ENCODE results near the gene KRTCAP2.

KRTCAP2 gene

DNA sequence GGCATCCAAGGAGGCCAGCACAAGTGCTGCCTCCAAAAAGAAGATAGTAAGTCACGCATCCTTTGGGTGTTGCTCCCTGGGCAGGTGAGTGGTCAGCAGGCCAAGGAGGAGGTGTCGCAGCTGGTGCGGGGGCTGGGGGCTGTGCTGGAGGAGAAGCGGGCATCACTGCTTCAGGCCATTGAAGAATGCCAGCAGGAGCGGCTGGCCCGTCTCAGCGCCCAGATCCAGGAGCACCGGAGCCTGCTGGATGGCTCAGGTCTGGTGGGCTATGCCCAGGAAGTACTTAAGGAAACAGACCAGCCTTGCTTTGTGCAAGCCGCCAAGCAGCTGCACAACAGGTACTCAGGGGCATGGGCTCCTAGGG lies 4.8 kb upstream of the KRTCAP2 start:
- no peak for TF ChIP-seq ZFX (IDR thresholded peaks at IDR 0.05; ENCODE audit: borderline replicate concordance)
- TF ChIP-seq, protein P1, sequence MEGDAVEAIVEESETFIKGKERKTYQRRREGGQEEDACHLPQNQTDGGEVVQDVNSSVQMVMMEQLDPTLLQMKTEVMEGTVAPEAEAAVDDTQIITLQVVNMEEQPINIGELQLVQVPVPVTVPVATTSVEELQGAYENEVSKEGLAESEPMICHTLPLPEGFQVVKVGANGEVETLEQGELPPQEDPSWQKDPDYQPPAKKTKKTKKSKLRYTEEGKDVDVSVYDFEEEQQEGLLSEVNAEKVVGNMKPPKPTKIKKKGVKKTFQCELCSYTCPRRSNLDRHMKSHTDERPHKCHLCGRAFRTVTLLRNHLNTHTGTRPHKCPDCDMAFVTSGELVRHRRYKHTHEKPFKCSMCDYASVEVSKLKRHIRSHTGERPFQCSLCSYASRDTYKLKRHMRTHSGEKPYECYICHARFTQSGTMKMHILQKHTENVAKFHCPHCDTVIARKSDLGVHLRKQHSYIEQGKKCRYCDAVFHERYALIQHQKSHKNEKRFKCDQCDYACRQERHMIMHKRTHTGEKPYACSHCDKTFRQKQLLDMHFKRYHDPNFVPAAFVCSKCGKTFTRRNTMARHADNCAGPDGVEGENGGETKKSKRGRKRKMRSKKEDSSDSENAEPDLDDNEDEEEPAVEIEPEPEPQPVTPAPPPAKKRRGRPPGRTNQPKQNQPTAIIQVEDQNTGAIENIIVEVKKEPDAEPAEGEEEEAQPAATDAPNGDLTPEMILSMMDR (IDR thresholded peaks at IDR 0.05), result no peak
- peak overlapping the region; percentile 83 for H3K27ac ChIP-seq

- no peak for TF ChIP-seq ZFX (IDR thresholded peaks at IDR 0.05; ENCODE audit: borderline replicate concordance)
- TF ChIP-seq, protein P1 (IDR thresholded peaks at IDR 0.05), result no peak
- H3K27ac ChIP-seq, result peak overlapping the region; percentile 83
These were observed 4.3 kb upstream of the KRTCAP2 start for GRCh38 chr1:155177192-155177917.

DNA sequence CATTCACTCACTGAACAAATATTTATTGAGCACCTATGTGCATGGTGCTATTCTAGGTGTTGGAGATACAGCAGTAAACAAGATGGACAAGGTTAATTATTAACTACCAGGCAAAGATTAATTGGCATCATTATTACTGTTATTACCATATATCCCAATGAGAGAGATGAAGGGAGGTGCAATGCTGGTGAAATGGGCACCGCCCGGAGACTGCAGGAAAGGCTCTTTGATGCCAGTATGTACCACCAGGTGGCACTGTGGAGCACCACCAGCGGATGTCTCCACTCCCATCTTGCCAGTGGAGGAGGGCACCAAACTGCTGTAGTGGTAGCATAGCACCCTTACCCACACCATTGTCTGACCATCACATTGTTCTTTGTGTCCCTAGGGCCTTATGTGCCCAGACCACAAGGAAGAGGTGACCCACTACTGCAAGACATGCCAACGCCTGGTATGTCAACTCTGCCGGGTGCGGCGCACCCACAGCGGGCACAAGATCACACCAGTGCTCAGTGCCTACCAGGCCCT lies 3.5 kb upstream of the KRTCAP2 start:
- no peak for TF ChIP-seq ZFX (IDR thresholded peaks at IDR 0.05; ENCODE audit: borderline replicate concordance)
- TF ChIP-seq, protein P1 (IDR thresholded peaks at IDR 0.05), result peak; percentile 98
- H3K27ac ChIP-seq, result peak overlapping the region; percentile 83

- peak overlapping the region; percentile 83 for H3K27ac ChIP-seq
- TF ChIP-seq, protein P1 (IDR thresholded peaks at IDR 0.05), result no peak
These were observed 2.8 kb upstream of the KRTCAP2 start for GRCh38 chr1:155175927-155176371.

DNA sequence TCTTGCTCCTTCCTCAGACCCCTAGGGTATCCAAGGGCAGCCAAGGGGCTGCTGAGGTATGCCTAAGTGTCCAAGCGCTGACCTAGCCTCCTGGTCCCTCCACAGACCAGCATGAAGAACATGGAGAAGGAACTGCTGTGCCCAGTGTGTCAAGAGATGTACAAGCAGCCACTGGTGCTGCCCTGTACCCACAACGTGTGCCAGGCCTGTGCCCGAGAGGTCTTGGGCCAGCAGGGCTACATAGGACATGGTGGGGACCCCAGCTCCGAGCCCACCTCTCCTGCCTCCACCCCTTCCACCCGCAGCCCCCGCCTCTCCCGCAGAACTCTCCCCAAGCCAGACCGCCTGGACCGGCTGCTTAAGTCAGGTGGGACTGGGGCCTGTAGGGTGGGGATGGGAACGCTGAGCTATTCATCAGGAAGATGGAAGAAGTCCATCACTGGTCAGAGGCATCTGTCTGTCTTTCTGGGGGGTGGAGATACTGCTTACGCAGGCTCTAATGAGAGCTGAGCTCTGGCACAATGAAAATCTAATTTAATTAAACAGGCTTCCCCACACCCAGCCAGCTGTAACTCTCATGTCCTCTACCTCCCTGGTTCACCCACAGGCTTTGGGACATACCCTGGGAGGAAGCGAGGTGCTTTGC lies 2.3 kb upstream of the KRTCAP2 start:
- H3K27ac ChIP-seq, result peak overlapping the region; percentile 83
- TF ChIP-seq, protein P1 (IDR thresholded peaks at IDR 0.05), result no peak
- TF ChIP-seq ZFX (IDR thresholded peaks at IDR 0.05; ENCODE audit: borderline replicate concordance), result no peak

- TF ChIP-seq, protein P1 (IDR thresholded peaks at IDR 0.05), result no peak
- no peak for TF ChIP-seq ZFX (IDR thresholded peaks at IDR 0.05; ENCODE audit: borderline replicate concordance)
- peak overlapping the region; percentile 87 for H3K27ac ChIP-seq
These were observed 1.5 kb upstream of the KRTCAP2 start for GRCh38 chr1:155174324-155175280.

Measured in 22Rv1 (cell line).